A673 (cell line): Measurements from ENCODE around the gene XIST. TPM values are rescaled to one million over a fixed set of nuclear protein-coding genes. Genes with fewer than 3 reads are reported as not detected.
"Not testable (repeated sequence)": the region's sequence is repeated elsewhere in the genome, so short reads cannot be mapped to it uniquely, and the experiment has no call there.

ENCODE experiments used
- BruUV-seq: library from RNA; stranded (reverse); fragments of 400-500 nt; replicated peaks from 2 replicates; lab custom pipeline; 2021; lab: Mats Ljungman, UMichigan
- CTCF ChIA-PET: fragments of 300-600 bp; sonication (Branson Sonifier 250); formaldehyde crosslinking; loops from one replicate; lab custom pipeline; 2022; ENCODE audit warnings: antibody characterized with exemption; lab: Charles Lee
- POLR2A ChIA-PET: fragments of 300-600 bp; sonication (Branson Sonifier 250); formaldehyde crosslinking; loops from one replicate; lab custom pipeline; 2022; ENCODE audit warnings: antibody characterized with exemption; ENCODE audit not compliant: low non-redundant PET; lab: Charles Lee
- DNase-seq: peaks from one replicate; pipeline ENCODE4 v3.0.0-alpha.2; 2015; ENCODE audit warnings: low spot score
- H3K27ac ChIP-seq: fragments of 200-600 bp; sonication (generic); 2 replicates; pipeline ENCODE4 v1.5.1; 2016; ENCODE audit warnings: mixed run types, low read depth, mild to moderate bottlenecking, mixed read lengths, antibody characterized with exemption, low read length; ENCODE audit not compliant: poor library complexity, severe bottlenecking
- H3K27me3 ChIP-seq: fragments of 200-600 bp; sonication (generic); replicated peaks from 2 replicates; pipeline ENCODE4 v1.6.1; 2017; ENCODE audit warnings: mixed run types, low read depth, mild to moderate bottlenecking, mixed read lengths, antibody characterized with exemption, low read length; ENCODE audit not compliant: insufficient read depth, poor library complexity
- H3K36me3 ChIP-seq: fragments of 200-600 bp; sonication (generic); 2 replicates; pipeline ENCODE4 v1.6.1; 2016; ENCODE audit warnings: mixed run types, mild to moderate bottlenecking, mixed read lengths, antibody characterized with exemption, low read length; ENCODE audit not compliant: insufficient read depth, poor library complexity, severe bottlenecking
- H3K4me1 ChIP-seq: fragments of 200-600 bp; sonication (generic); 2 replicates; pipeline ENCODE4 v1.6.1; 2017; ENCODE audit warnings: mixed run types, mild to moderate bottlenecking, mixed read lengths, antibody characterized with exemption, low read length; ENCODE audit not compliant: insufficient read depth, poor library complexity, severe bottlenecking
- H3K4me3 ChIP-seq: fragments of 200-600 bp; sonication (generic); 2 replicates; pipeline ENCODE4 v1.5.1; 2016; ENCODE audit warnings: low read depth, mixed run types, mild to moderate bottlenecking, mixed read lengths, low read length; ENCODE audit not compliant: poor library complexity, severe bottlenecking
- H3K9me3 ChIP-seq: fragments of 200-600 bp; sonication (generic); 2 replicates; pipeline ENCODE4 v1.6.1; 2016; ENCODE audit warnings: mixed run types, low read depth, mild to moderate bottlenecking, mixed read lengths, antibody characterized with exemption, low read length; ENCODE audit not compliant: poor library complexity, severe bottlenecking
- CTCF ChIP-seq: fragments of 300-800, 200-600 bp; sonication (generic); conservative IDR thresholded peaks from 2 replicates; pipeline ENCODE4 v1.5.1; 2017; ENCODE audit warnings: low read depth, mild to moderate bottlenecking, antibody characterized with exemption, low read length, moderate library complexity, mixed read lengths
- EZH2 ChIP-seq: fragments of 200-600 bp; sonication (generic); IDR thresholded peaks from 2 replicates; pipeline ENCODE4 v1.6.1; 2017; ENCODE audit warnings: borderline replicate concordance, low read depth, mild to moderate bottlenecking, mixed read lengths, antibody characterized with exemption, low read length; ENCODE audit not compliant: poor library complexity, severe bottlenecking
- intact Hi-C: fragments of 100-400 bp; cut with micrococcal nuclease; formaldehyde crosslinking; loops from one replicate; pipeline ENCODE4 v1.10.0; 2022; ENCODE audit not compliant: unreplicated experiment
- total RNA-seq: library from RNA; stranded (reverse); gene quantifications from 2 replicates; pipeline ENCODE4 v1.2.3, GENCODE V29; 2021

XIST gene
- total RNA-seq, 1 experiment from 2014 or later: 305 TPM

DNA sequence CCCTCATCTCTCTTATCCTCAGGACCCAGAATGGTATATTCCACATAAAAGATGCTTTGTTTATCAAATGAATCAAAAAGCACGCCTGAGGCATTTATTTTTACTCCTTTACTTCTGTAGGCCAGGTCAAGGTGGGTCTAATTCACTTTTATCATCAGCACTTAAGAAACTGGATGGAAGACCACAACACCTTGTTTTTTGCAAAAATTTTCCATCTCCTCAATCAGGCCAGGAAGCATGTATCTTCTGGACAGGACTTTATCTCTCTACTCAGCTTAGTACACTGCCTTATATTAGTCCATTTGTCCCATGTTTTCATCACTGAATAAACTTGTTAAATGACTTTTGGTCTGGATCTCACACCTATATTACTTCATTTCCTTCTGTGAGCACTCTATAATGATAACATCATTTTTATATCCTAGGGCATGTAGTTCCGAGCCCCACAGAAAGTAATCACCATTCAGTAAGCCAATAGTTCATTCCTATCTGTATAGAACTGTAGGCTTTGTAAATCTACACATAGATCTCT is 29.0 kb downstream of the XIST start:
- no peak overlapping the region for H3K4me3 ChIP-seq
- ChIA-PET CTCF (no interaction called here), POLR2A (no interaction called here)
- no peaks in the 10 kb centered on the region for H3K9me3 ChIP-seq
- BruUV-seq: no TSS peak
- H3K36me3 ChIP-seq: peaks cover 61% of the 10 kb centered on the region
- no peaks in the 10 kb centered on the region for H3K27me3 ChIP-seq
- intact Hi-C loops: no loop called here
- no peaks in the 10 kb centered on the region for H3K4me1 ChIP-seq
- DNase-seq: no peak
- no peak for TF ChIP-seq CTCF
- no peak for TF ChIP-seq EZH2
- no peak overlapping the region for H3K27ac ChIP-seq

- peaks cover 53% of the 10 kb centered on the region for H3K36me3 ChIP-seq
- no peaks in the 10 kb centered on the region for H3K27me3 ChIP-seq
- no peaks in the 10 kb centered on the region for H3K9me3 ChIP-seq
- TF ChIP-seq CTCF (no peak), EZH2 (no peak)
- no peak overlapping the region for H3K27ac ChIP-seq
- BruUV-seq: no TSS peak
- ChIA-PET CTCF (no interaction called here), POLR2A (no interaction called here)
- no peak overlapping the region for H3K4me3 ChIP-seq
- intact Hi-C loops: no loop called here
- H3K4me1 ChIP-seq: no peaks in the 10 kb centered on the region
- DNase-seq: no peak
Measured at GRCh38 chrX:73822775-73823174, 29.7 kb downstream of the XIST start.

- intact Hi-C loops: no loop called here
- H3K4me1 ChIP-seq: no peaks in the 10 kb centered on the region
- H3K9me3 ChIP-seq: no peaks in the 10 kb centered on the region
- no peaks in the 10 kb centered on the region for H3K27me3 ChIP-seq
- no peak overlapping the region for H3K4me3 ChIP-seq
- POLR2A ChIA-PET: no interaction called here
- BruUV-seq: no TSS peak
- no peak overlapping the region for H3K27ac ChIP-seq
- TF ChIP-seq EZH2 (no peak), CTCF (no peak)
- no peak for DNase-seq
- H3K36me3 ChIP-seq: peaks cover 46% of the 10 kb centered on the region
- CTCF ChIA-PET: no interaction called here
Measured at GRCh38 chrX:73821921-73822559, 30.5 kb downstream of the XIST start.

- POLR2A ChIA-PET, CTCF ChIA-PET, H3K9me3 ChIP-seq, H3K4me3 ChIP-seq, DNase-seq, H3K27me3 ChIP-seq, H3K4me1 ChIP-seq, H3K27ac ChIP-seq, BruUV-seq, intact Hi-C loops: not testable (repeated sequence)
- H3K36me3 ChIP-seq: peaks cover 26% of the 10 kb centered on the region
Measured at GRCh38 chrX:73819864-73820558, 32.5 kb downstream of the XIST start.
